ENCODE results near the gene HGD.
"Not testable (repeated sequence)": the region's sequence is repeated elsewhere in the genome, so short reads cannot be mapped to it uniquely, and the experiment has no call there.

Gene HGD

DNA sequence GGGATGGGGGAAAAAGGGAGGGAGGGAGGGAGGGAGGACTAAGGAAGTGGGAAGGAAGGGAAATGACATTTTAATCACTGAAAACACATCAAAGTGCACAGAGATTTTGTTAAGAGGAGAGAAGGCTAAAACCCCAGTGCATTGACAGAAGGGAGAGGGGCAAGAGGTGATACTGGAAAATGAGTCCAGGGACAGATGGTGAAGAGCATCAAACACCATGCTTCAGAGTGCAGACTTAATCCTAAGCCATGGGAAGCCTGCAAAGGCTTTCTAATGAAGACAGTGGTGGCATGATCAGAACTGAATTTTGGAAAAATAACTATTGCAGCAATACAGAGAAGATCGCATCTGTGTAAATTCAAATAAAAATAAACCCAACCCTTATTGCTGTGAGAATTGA, 41.8 kb downstream of the HGD start:
- FAIRE-seq, result no peak
- DNase-seq (ENCODE audit: low spot score), result no peak

DNA sequence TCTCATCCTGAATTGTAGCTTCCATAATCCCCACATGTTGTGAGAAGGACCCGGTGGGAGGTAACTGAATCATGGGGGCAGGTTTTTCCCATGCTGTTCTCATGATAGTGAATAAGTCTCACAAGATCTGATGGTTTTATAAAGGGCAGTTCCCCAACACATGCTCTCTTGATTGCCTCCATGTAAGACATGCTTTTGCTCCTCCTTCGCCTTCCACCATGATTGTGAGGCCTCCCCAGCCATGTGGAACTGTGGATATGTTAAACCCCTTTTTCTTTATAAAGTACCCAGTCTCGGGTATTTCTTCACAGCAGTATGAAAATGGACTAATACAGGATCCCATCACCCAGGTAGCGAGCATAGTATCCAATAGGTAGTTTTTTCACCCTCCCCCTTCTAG, 43.2 kb downstream of the HGD start:
- FAIRE-seq; DNase-seq (ENCODE audit: low spot score): not testable (repeated sequence)

DNA sequence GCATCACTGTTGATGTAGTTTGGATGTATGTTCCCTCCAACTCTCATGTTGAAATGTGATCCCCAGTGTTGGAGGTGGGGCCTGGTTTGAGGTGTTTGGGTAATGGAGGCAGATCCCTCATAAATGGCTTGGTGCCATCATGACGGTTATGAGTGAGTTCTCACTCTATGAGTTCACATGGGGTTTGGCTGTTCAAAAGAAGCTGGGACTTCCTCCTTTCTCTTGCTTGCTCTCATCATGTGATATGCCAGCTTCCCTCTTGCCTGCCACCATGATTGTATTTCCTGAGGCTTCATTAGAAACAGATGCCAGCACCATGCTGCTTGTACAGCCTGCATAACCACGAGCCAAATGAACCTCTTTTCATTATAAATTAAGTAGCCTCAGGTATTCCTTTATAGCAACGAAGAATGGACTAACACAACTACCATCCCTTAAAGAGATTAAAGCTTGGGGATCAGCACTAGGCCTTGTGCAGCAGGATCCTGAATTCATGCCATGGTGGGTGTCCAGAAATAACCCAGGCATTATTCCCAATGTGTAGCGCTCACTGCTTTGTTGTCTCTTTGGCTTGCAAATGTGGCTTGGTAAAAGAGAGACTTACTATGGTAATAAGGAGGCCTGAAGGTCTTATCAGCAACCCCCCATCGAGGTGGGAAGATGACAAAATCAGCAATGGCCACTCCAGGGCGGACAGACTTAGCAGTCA, 44.0 kb downstream of the HGD start:
- FAIRE-seq, result no peak
- DNase-seq (ENCODE audit: low spot score), result no peak

DNA sequence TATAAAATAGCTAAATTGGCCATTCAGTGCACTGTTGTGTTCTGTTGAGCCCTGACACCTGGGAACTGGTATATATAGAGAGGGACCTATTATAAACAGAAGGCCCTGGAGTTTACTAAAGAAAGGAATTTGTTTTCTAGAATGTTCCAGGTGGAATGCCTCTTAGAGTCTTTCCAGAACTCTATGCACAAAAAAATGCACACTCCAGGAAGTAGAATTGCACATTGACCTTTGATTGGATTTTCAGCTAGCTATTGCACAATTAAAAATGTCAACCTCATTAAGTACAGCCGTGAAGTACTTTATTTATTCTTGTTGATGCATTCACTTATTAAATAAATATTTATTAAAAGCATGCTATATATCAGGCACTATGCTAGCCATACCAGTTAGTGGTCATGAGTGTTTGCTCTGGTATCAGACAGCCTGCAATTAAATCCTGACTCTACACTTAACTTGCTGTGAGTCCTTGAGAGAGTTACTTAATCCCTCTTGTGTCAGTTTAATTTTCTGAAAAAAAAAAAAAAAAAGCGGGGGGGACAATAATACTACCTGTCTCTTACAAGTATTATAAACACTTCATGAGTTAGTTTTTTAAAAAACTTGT, 45.1 kb downstream of the HGD start:
- DNase-seq (ENCODE audit: low spot score) (no peak), FAIRE-seq (no peak)

DNA sequence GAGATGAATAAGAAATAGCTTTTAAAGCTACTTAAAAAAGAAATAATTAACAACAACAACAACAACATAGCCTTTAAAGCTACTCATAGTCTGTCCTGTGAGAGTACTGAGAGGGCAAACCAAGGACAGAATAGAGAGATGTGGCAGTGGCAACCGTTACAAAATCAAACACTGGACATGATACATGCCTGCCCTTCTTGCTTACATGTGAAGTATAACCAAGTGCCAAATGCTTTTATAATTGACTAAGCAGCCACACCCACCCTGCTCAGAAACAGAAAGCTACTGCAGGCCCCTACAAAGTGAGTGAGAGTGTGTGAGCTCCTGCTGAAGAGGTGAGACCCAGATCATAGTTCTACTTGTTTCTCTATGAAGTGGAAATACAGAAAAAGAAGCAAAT, 47.5 kb downstream of the HGD start:
- DNase-seq (ENCODE audit: low spot score), result no peak
- FAIRE-seq, result no peak

GRCh38 chr3:120625159-120625586, 56.9 kb downstream of the HGD start:
- no peak for FAIRE-seq
- no peak for DNase-seq (ENCODE audit: low spot score)

GRCh38 chr3:120623727-120624093, 58.3 kb downstream of the HGD start:
- DNase-seq (ENCODE audit: low spot score) (no peak), FAIRE-seq (no peak)

DNA sequence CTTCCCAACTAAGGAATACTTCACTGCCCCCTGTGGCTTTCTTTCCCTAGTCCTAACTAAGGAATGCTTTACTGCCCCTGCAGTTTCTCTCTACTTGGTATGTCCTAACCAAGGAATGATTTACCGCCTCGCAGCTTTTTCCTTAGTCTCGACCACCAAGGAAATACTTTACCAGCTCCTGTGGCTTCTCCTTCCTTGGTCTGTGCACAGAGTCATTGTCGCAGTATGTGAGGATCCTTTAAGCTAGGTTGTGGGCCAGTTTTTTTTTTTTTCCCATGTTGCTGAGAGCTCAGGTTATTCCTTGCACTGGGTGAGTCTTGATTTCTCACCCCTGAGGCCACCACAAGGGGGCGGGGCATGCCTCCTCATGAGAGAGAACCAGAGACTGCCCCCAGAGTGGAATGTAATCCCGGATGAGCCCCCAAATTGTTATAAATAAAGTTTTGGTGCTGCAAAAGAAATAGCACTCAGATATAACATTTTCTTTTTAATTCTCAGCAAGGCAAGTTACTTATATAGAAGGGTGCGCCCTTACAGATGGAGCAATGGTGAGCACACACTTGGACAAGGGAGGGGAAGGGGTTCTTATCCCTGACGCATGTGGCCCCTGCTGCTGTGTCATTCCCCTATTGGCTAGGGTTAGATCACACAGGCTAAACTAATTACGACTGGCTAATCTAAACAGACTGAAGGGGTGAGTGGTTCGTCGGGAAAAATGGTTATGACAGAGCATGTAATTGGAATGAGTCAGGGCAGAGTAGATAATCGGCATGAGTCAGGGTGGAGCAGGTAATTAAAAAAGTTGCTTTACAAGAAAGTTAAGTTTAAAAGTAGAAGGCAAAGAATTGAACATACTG, 58.9 kb downstream of the HGD start:
- FAIRE-seq, result no peak
- no peak for DNase-seq (ENCODE audit: low spot score)

DNA sequence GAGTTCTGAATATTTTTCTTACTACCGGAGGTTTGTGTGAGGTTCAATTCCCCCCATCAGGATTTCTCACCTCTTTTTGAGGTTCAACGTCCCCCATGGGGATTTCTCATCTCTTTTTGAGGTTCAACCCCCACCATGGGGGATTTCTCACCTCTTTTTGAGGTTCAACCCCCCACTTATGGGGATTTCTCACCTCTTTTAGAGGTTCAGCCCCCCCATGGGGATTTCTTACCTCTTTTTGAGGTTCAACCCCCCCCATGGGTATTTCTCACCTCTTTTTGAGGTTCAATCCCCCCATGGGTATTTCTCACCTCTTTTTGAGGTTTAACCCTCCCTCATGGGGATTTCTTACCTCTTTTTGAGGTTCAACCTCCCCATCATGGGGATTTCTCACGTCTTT, 59.6 kb downstream of the HGD start:
- DNase-seq (ENCODE audit: low spot score), result no peak
- FAIRE-seq, result no peak

DNA sequence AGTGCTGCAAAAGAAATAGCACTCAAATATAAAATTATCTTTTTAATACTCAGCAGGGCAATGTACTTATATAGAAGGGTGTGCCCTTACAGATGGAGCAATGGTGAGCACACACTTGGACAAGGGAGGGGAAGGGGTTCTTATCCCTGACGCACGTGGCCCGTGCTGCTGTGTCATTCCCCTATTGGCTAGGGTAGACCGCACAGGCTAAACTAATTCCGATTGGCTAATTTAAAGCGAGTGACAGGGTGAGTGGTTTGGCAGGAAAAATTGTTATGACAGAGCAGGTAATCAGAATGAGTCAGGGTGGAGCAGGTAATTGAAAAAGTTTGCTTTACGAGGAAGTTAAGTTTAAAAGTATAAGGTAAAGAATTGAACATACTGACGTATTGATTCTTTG, 65.3 kb downstream of the HGD start:
- not testable (repeated sequence) for FAIRE-seq

DNA sequence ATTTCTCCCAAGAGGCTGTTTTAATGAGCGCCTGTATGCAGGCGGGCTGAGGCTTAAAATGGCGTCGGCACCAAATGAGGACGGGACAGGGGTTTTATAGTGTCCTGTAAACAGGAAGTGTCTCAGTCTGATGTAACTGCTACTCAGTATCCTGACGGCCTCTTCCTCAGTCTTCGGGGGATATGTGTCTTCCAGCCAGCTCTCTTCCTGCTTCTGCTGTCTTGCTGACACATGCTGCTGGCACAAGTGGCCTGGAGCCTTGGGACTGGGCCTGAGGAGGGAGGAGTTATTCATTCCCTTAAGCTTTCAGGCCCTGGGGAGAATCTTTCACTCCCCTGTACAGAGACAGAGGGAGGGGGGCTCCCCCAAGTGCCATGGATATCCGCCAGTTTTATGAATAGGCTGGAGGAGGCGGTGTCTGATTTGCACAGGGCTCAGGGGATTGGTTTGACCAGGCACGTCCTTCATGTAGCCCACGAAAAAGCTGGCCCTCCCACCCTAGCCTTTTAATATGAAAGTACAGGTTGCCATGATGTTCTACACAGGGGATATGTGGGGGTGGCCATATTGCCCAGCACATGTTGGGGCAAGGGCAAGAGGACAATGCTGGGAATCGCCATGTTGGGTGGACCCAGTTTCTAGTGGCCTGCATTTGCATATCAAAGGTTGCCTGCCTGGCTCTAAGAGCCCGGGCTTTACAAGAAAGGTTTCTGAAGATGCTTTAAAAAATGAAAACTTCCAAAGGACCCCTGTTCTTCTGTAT, 66.0 kb downstream of the HGD start:
- DNase-seq (ENCODE audit: low spot score), result no peak
- FAIRE-seq, result no peak

More for the DNA sequence above, 65.3 kb downstream of the HGD start:
- DNase-seq (ENCODE audit: low spot score), result not testable (repeated sequence)

GRCh38 chr3:120614765-120615164, 67.3 kb downstream of the HGD start:
- FAIRE-seq (no peak), DNase-seq (ENCODE audit: low spot score) (no peak)

DNA sequence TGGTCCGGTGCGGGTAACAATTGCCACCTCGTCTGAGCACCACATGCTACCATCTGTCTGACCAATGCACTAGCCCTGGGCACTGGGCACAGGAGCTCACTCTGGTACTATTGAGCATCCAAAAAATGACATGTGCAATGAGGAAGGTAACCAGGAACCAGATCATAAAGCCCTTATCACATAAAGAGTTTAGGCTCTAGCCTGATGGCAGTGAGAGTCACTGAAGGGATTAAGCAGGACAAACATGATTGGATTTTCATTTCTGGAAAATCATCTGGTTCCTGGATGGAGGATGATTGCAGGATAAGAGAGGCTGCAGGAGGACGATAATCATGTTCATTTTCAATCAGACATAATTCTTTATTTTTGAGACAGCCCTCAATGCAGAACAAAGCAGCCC, 73.5 kb downstream of the HGD start:
- DNase-seq (ENCODE audit: low spot score) (no peak), FAIRE-seq (no peak)

DNA sequence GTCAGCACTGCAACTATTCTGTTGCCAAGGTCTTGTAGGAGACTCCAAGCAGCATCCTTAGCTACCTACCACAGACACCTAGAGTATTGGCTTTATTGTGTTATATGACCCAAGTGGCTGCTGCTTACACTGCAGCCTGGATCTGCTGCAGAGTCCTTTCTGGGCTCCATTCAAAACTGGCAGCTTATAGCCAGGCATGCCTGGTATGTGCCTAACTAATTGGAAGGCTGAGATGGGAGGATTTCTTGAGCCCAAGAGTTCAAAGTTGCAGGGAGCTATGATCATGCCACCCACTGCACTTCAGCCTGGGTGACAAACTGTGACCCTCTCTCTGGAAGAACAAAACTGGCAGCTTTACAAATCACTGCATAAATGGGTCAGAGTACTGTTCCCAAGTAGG, 77.3 kb downstream of the HGD start:
- FAIRE-seq, result no peak
- DNase-seq (ENCODE audit: low spot score), result no peak

DNA sequence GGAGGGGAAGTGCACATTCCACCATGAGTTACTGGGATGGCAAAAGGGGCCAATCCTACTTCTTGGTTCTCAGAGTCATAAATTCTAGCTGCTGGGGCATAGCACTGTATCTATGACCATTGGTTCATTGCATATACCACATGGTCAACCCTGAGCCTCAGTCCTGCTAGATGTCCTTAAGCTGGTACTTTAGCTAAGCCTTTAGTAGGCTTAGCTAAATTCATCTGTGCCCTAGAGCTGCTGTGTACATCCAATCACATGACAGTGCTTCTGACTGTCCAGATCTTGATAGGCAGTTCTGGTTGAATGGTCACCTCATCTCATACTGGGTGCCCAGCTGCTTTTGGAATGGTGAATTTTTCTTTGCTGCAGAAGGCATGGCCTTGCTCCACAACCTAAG, 77.7 kb downstream of the HGD start:
- FAIRE-seq, result no peak
- no peak for DNase-seq (ENCODE audit: low spot score)

- DNase-seq (ENCODE audit: low spot score), result no peak
- FAIRE-seq, result no peak
Measured at GRCh38 chr3:120602682-120603081, 79.4 kb downstream of the HGD start.

- DNase-seq (ENCODE audit: low spot score) (no peak), FAIRE-seq (no peak)
Measured at GRCh38 chr3:120601554-120601953, 80.5 kb downstream of the HGD start.

DNA sequence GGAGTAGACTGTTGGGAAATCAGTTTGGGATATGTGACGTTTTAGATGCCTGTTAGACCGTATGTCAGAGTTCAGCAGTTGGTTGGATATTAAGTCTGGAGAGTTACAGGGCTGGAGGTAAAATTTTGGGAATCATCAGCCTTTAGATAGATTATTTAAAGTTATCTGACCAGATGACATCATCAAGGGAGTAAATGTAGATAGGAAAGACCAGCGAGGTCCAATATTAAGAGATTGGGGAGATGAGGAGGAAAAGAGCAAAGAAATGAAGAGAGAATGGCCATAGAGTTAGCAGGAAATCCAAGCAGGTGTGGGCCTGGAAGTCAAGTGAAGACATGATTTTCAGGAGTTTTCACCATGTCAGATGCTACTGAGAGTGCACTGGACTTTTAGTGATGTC, 82.8 kb downstream of the HGD start:
- DNase-seq (ENCODE audit: low spot score) (no peak), FAIRE-seq (no peak)

DNA sequence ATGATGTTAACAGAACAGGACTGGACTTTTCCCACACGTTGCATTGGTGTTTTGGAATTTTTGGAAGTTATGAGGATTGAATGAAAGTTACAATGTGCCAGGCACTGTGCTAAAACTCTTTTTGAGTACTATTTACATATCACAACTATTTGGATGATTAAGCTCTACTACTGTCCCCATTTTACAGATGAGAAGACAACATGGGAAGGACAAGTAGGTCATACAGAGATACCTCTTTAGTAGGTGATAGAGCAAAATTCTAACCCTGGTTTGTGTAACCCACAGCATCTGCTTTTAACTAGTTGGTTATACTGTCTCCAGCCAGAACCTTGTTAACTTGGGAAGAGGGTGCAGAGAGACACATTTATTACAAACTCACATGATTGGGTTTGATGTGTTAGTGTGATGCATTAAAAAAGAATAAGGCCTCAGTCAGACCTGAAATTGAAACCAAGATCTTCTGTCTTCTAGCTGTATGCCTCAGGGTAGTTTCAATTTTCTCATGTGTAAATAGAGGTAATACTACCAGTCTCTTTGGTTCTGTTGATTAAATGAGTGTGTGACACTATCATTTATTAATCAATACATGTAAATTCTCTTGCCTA, 84.5 kb downstream of the HGD start:
- FAIRE-seq, result no peak
- no peak for DNase-seq (ENCODE audit: low spot score)

- FAIRE-seq, result peak; percentile 48
- no peak for DNase-seq (ENCODE audit: low spot score)
Measured at GRCh38 chr3:120596853-120597223, 85.2 kb downstream of the HGD start.

GRCh38 chr3:120596116-120596852, 85.8 kb downstream of the HGD start, which contains the start of gene NDUFB4:
Gene NDUFB4, plus strand, starts transcription at chr3:120596336. Its CDS starts 24 bp downstream, at chr3:120596360.
- peak; percentile 95 for FAIRE-seq
- peak; percentile 99 for DNase-seq (ENCODE audit: low spot score)
